GM12878 (cell line): ENCODE results near the gene ADAM10. TPM values are rescaled to one million over a fixed set of nuclear protein-coding genes. Genes with fewer than 3 reads are reported as not detected.

Experiments
- ATAC-seq: fragments of 200-7000 bp; cut with Tn5 transposase; 3 replicates; pipeline ENCODE4 v1.9.1; 2020; ENCODE audit warnings: mild to moderate bottlenecking, moderate library complexity
- BruUV-seq: library from RNA; stranded (reverse); fragments of 400-500 nt; replicated peaks from 2 replicates; lab custom pipeline; 2021; lab: Mats Ljungman, UMichigan
- CTCF ChIA-PET: fragments of 300-600 bp; sonication (Branson Sonifier 250); formaldehyde crosslinking; extraction: SDS; loops from one replicate; lab custom pipeline; 2021; ENCODE audit warnings: inconsistent platforms; lab: Yijun Ruan, JAX
- POLR2A ChIA-PET: fragments of 350-600 bp; formaldehyde crosslinking; extraction: SDS; loops from one replicate; lab custom pipeline; 2021; ENCODE audit warnings: inconsistent platforms; lab: Charles Lee
- RAD21 ChIA-PET: fragments of 300-600 bp; sonication (Branson Sonifier 250); formaldehyde crosslinking; loops from one replicate; lab custom pipeline; 2023; ENCODE audit warnings: antibody characterized with exemption; ENCODE audit not compliant: unreplicated experiment; lab: Charles Lee
- SMC1A ChIA-PET: fragments of 300-600 bp; sonication (Branson Sonifier 250); formaldehyde crosslinking; loops from one replicate; lab custom pipeline; 2023; ENCODE audit not compliant: unreplicated experiment, uncharacterized antibody; lab: Charles Lee
- DNase-seq: peaks from one replicate; pipeline ENCODE4 v3.0.0-alpha.2; 2011; ENCODE audit warnings: low read depth, low spot score
- FAIRE-seq: peaks from 3 replicates; lab custom pipeline; 2011; peaks lifted over from hg19 to GRCh38; lab: Jason Lieb, UNC
- H2AFZ ChIP-seq: 2 replicates; pipeline ENCODE4 v1.6.0; 2011; ENCODE audit warnings: low read depth, low read length, control low read depth; ENCODE audit not compliant: control insufficient read depth
- H3K27ac ChIP-seq: 2 replicates; pipeline ENCODE4 v1.5.1; 2011; ENCODE audit warnings: control low read depth; ENCODE audit not compliant: control insufficient read depth, insufficient read depth
- H3K27me3 ChIP-seq, 2 experiments: replicated peaks in 1 of 2; 2 replicates each; pipeline versions ENCODE4 v1.6.0 to v1.6.1; 2011; ENCODE audit warnings: low read length in 1 of 2; ENCODE audit not compliant: control insufficient read depth in 2 of 2, insufficient read depth in 2 of 2
- H3K36me3 ChIP-seq, 2 experiments: 2 replicates each; pipeline ENCODE4 v1.5.1; 2011; ENCODE audit warnings: low read length in 1 of 2; ENCODE audit not compliant: control insufficient read depth in 2 of 2, insufficient read depth in 2 of 2
- H3K4me1 ChIP-seq: 2 replicates; pipeline ENCODE4 v1.6.1; 2011; ENCODE audit warnings: mild to moderate bottlenecking, low read length, moderate library complexity, mixed read lengths; ENCODE audit not compliant: control insufficient read depth, insufficient read depth
- H3K4me2 ChIP-seq: 2 replicates; pipeline ENCODE4 v1.6.0; 2011; ENCODE audit warnings: control low read depth; ENCODE audit not compliant: control insufficient read depth, insufficient read depth
- H3K4me3 ChIP-seq: fragments of 200-600 bp; sonication (generic); 2 replicates; pipeline ENCODE4 v1.5.1; 2016
- H3K79me2 ChIP-seq: 2 replicates; pipeline ENCODE4 v1.6.0; 2011; ENCODE audit warnings: low read length; ENCODE audit not compliant: control insufficient read depth, insufficient read depth
- H3K9ac ChIP-seq: 2 replicates; pipeline ENCODE4 v1.8.0; 2011; ENCODE audit warnings: low read length, control low read depth, mixed read lengths; ENCODE audit not compliant: control insufficient read depth, insufficient read depth
- H3K9me3 ChIP-seq: replicated peaks from 3 replicates; pipeline ENCODE4 v1.5.1; 2011; ENCODE audit warnings: mild to moderate bottlenecking, low read length; ENCODE audit not compliant: control insufficient read depth, insufficient read depth
- H4K20me1 ChIP-seq: 2 replicates; pipeline ENCODE4 v1.6.0; 2011; ENCODE audit not compliant: control insufficient read depth, insufficient read depth
- CBX3 ChIP-seq: fragments of 200-600 bp; sonication (generic); IDR thresholded peaks from 2 replicates; pipeline ENCODE4 v1.6.1; 2016; ENCODE audit warnings: low read depth, borderline replicate concordance
- CEBPZ ChIP-seq: fragments of 150-350 bp; IDR thresholded peaks from 2 replicates; pipeline ENCODE4 v1.6.1; 2016; ENCODE audit warnings: low read depth, low read length
- CREM ChIP-seq: IDR thresholded peaks from 2 replicates; pipeline ENCODE4 v1.6.1; 2014; ENCODE audit warnings: antibody characterized with exemption, low read depth
- DPF2 ChIP-seq: fragments of 450-650 bp; IDR thresholded peaks from 2 replicates; pipeline ENCODE4 v1.6.1; 2017; ENCODE audit warnings: mild to moderate bottlenecking
- EP300 ChIP-seq, 2 experiments: fragments of 150-350 bp in 1 of 2; IDR thresholded peaks; 2 replicates each; pipeline ENCODE4 v1.6.1; 2011 to 2012; ENCODE audit warnings: low read depth in 2 of 2, low read length in 2 of 2, borderline replicate concordance in 1 of 2, improper control_type of control experiment in 1 of 2, inconsistent platforms in 1 of 2; ENCODE audit not compliant: control insufficient read depth in 1 of 2
- HDAC6 ChIP-seq: fragments of 200-600 bp; sonication (generic); IDR thresholded peaks from one replicate; pipeline ENCODE4 v1.8.0; 2017; ENCODE audit warnings: antibody characterized with exemption; ENCODE audit not compliant: unreplicated experiment
- KAT2A ChIP-seq: conservative IDR thresholded peaks from 2 replicates; pipeline ENCODE4 v1.6.1; 2011; ENCODE audit warnings: low read depth, low read length; ENCODE audit not compliant: control insufficient read depth
- NFXL1 ChIP-seq: fragments of 450-650 bp; IDR thresholded peaks from 2 replicates; pipeline ENCODE4 v1.6.1; 2017; ENCODE audit warnings: antibody characterized with exemption, mild to moderate bottlenecking, borderline replicate concordance
- PML ChIP-seq: IDR thresholded peaks from 2 replicates; pipeline ENCODE4 v1.6.1; 2012; ENCODE audit warnings: low read length, inconsistent platforms
- POLR2AphosphoS2 ChIP-seq: IDR thresholded peaks from 2 replicates; pipeline ENCODE4 v1.6.1; 2011; ENCODE audit warnings: low read depth, mild to moderate bottlenecking, low read length, improper control_type of control experiment, moderate library complexity
- RAD51 ChIP-seq: fragments of 450-650 bp; IDR thresholded peaks from 2 replicates; pipeline ENCODE4 v1.6.1; 2016; ENCODE audit warnings: moderate library complexity, mild to moderate bottlenecking, inconsistent platforms
- RCOR1 ChIP-seq: conservative IDR thresholded peaks from 2 replicates; pipeline ENCODE4 v1.6.1; 2012; ENCODE audit warnings: low read depth, low read length, improper control_type of control experiment
- SIN3A ChIP-seq: IDR thresholded peaks from 2 replicates; pipeline ENCODE4 v1.6.1; 2012; ENCODE audit warnings: low read depth, low read length, improper control_type of control experiment
- ZSCAN29 ChIP-seq: fragments of 450-650 bp; IDR thresholded peaks from 2 replicates; pipeline ENCODE4 v1.6.1; 2017; ENCODE audit warnings: mild to moderate bottlenecking, moderate library complexity
- WGBS: methylation state at CpG from one replicate; pipeline ENCODE4 v1.1.6; 2016; ENCODE audit warnings: low lambda C conversion rate; ENCODE audit not compliant: insufficient replicate concordance, insufficient coverage; ENCODE audit errors: missing lambda C conversion rate; 5-methylcytosine and 5-hydroxymethylcytosine counted together
- in situ Hi-C: fragments of 300-500 bp; cut with MboI; formaldehyde crosslinking; loops from 9 replicates; pipeline ENCODE4 v1.14.3; 2018; ENCODE audit warnings: mixed read lengths
- intact Hi-C: fragments of 100-400 bp; cut with micrococcal nuclease; formaldehyde crosslinking; loops from one replicate; pipeline ENCODE4 v1.14.2; 2022; ENCODE audit not compliant: unreplicated experiment
- polyA plus RNA-seq, 11 experiments: library from polyadenylated mRNA; depleted of rRNA in 4 of 11; unstranded in 6 of 11; stranded (reverse) in 5 of 11; fragments of >200 nt; fragmentation: Nextera tagmentation in 4 of 11; fragmentation: Illumina TruSeq in 1 of 11; extraction: Ambion mirVana in 4 of 11; extraction: Trizol in 1 of 11; gene quantifications; 1 replicate in 1 of 11; 2 replicates in 10 of 11; pipeline versions ENCODE4 v1.2.1 to v1.2.3, GENCODE V29; 2011 to 2016; ENCODE audit warnings: inconsistent platforms in 2 of 11, missing spikeins in 2 of 11, low read depth in 1 of 11
- total RNA-seq, 4 experiments: library from RNA; depleted of rRNA in 3 of 4; stranded (reverse); fragments of >200 nt in 3 of 4; fragmentation: Illumina TruSeq in 1 of 4; extraction: Trizol in 1 of 4; gene quantifications; 2 replicates each; pipeline versions ENCODE4 v1.2.1 to v1.2.3, GENCODE V29; 2013 to 2021
- TF ChIP-seq, protein P1 (sequence below): fragments of 450-650 bp; formaldehyde crosslinking; IDR thresholded peaks from 2 replicates; pipeline ENCODE4 v1.5.0; 2022; ENCODE audit warnings: mild to moderate bottlenecking, missing genetic modification characterization

ADAM10 gene
- total and polyA plus RNA-seq, 10 of the 15 experiments (the other 5 are each of a cell fraction or from before 2014, with no cell fraction given): 10.0 to 88.9 (median 51.7) TPM

GRCh38 chr15:58582160-58582559, 167.3 kb downstream of the ADAM10 start:
- Histone ChIP-seq H3K36me3 (no peaks in the 10 kb centered on the region), H3K27me3 (no peaks in the 10 kb centered on the region), H3K79me2 (no peaks in the 10 kb centered on the region), H3K9me3 (no peaks in the 10 kb centered on the region; the same call in 2 of the 3 replicates), H4K20me1 (no peaks in the 10 kb centered on the region), H3K4me1 (peaks cover 21% of the 10 kb centered on the region), H2AFZ (no peak overlapping the region), H3K4me2 (no peak overlapping the region), H3K4me3 (no peak overlapping the region), H3K9ac (no peak overlapping the region), H3K27ac (no peak overlapping the region)
- ChIA-PET POLR2A (interaction anchor here (0.6 kb wide), 1 partner anchor 210 kb away, joined by 3 read pairs; no protein-coding TSS in a partner anchor), RAD21 (no interaction called here), CTCF (no interaction called here), SMC1A (no interaction called here)
- in situ Hi-C loops: no loop called here
- FAIRE-seq: no peak
- intact Hi-C loops: no loop called here
- no peak for ATAC-seq
- 96% methylated on average over 3 of the region's 3 CpGs for WGBS
- TF ChIP-seq SIN3A (no peak), CEBPZ (no peak), CBX3 (no peak), RCOR1 (no peak), ZSCAN29 (no peak), CREM (no peak), KAT2A (no peak), HDAC6 (no peak), RAD51 (no peak), NFXL1 (no peak), EP300 (IDR thresholded peaks at IDR 0.05; ENCODE audit: borderline replicate concordance in 1 of 2, control insufficient read depth in 1 of 2, low read depth in 2 of 2, low read length in 2 of 2) (no peak), DPF2 (no peak), POLR2AphosphoS2 (no peak), PML (no peak)
- TF ChIP-seq, protein P1, sequence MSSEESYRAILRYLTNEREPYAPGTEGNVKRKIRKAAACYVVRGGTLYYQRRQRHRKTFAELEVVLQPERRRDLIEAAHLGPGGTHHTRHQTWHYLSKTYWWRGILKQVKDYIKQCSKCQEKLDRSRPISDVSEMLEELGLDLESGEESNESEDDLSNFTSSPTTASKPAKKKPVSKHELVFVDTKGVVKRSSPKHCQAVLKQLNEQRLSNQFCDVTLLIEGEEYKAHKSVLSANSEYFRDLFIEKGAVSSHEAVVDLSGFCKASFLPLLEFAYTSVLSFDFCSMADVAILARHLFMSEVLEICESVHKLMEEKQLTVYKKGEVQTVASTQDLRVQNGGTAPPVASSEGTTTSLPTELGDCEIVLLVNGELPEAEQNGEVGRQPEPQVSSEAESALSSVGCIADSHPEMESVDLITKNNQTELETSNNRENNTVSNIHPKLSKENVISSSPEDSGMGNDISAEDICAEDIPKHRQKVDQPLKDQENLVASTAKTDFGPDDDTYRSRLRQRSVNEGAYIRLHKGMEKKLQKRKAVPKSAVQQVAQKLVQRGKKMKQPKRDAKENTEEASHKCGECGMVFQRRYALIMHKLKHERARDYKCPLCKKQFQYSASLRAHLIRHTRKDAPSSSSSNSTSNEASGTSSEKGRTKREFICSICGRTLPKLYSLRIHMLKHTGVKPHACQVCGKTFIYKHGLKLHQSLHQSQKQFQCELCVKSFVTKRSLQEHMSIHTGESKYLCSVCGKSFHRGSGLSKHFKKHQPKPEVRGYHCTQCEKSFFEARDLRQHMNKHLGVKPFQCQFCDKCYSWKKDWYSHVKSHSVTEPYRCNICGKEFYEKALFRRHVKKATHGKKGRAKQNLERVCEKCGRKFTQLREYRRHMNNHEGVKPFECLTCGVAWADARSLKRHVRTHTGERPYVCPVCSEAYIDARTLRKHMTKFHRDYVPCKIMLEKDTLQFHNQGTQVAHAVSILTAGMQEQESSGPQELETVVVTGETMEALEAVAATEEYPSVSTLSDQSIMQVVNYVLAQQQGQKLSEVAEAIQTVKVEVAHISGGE (CRISPR knock-in tag): no peak
- DNase-seq: no peak
- no TSS peak for BruUV-seq
